SK-MEL-5 (cell line): ENCODE measurements around the gene ADAM22. TPM values are rescaled to one million over a fixed set of nuclear protein-coding genes. Genes with fewer than 3 reads are reported as not detected.
"Not testable (repeated sequence)": the region's sequence is repeated elsewhere in the genome, so short reads cannot be mapped to it uniquely, and the experiment has no call there.

ENCODE experiments used
- DNase-seq: peaks from one replicate; pipeline ENCODE4 v3.0.0-alpha.2; 2016; ENCODE audit warnings: low read depth, low spot score
- in situ Hi-C: cut with HindIII; loops from 2 replicates; pipeline ENCODE4 v1.10.0; 2016; ENCODE audit warnings: low sequenced_read_pairs, high pct_unique_total_duplicates, low pct_unique_long_range_greater_than_20kb
- polyA plus RNA-seq, 2 experiments: library from polyadenylated mRNA; depleted of rRNA; stranded (reverse); fragments of >200 nt; gene quantifications; 2 replicates each; pipeline ENCODE4 v1.2.3, GENCODE V29; 2015
- total RNA-seq: library from RNA; depleted of rRNA; stranded (reverse); fragments of >200 nt; shearing (Covaris generic); gene quantifications from 2 replicates; pipeline ENCODE4 v1.2.3, GENCODE V29; 2014; rRNA removed

The ADAM22 gene
- 4.6 and 5.2 TPM in 2 replicates for total RNA-seq
- polyA plus RNA-seq (2015; cell fraction: cytosol; rRNA removed), result 5.2 and 5.4 TPM in 2 replicates
- polyA plus RNA-seq (2015; cell fraction: nucleus; rRNA removed), result 7.8 and 15.3 TPM in 2 replicates

DNA sequence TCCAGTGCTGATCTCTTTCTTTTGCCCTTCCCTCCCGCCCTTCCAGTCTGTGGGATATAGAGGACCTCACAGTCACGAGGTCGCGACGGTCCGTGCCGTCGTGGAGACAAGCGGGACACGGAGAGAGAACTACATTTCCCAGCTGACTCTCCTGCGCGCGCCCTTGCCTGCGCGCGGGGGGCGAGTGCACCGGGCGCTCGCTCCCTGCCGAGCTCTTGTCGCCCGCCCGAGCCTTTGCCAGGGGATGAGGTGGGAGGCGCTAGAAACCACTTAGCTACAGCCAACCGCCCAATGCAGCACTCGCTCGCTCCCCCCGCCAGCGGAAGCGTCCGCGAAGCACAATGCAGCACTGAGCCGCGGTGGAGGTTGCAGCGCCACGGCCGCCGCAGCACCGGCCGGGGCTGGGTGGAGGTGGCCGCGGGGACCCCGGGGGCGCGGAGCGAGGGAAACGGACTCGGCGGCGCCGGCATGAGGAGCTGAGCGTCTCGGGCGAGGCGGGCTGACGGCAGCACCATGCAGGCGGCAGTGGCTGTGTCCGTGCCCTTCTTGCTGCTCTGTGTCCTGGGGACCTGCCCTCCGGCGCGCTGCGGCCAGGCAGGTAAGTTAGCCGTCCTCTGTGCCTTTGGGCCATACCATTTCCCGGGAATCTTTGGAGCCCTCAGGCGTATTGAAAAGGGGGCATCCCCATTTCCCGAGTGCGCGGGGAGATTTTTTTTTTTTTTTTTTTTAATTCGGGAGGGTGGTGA is at the start of gene ADAM22:
ADAM22 (plus strand) TSS at position 299 of the 746 bp plus-strand sequence; CDS start at position 514, 215 bp downstream.
- in situ Hi-C loops, result no loop called here
- peak; percentile 94 for DNase-seq

GRCh38 chr7:87885018-87885417 is 49.0 kb upstream of the ADAM22 start:
- no peak for DNase-seq
- in situ Hi-C loops, result no loop called here

DNA sequence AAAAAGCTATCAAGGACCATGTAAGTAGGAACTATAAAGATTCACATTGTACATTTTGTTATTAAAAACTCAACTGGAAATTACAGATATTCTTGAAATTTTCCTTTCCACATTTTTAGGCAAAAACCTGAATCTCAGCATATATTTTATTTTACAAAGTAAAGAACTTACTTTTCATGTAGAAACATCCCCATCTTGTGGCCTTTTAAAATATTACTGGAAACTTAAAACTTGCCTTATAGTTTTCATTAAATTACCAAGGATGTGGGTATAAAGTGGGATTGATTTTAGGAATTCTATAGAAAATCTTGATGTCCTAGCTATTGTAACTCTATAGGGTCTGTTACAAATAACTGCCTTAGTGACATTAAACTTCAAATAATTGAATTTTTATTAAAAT is 47.2 kb upstream of the ADAM22 start:
- in situ Hi-C loops, result no loop called here
- peak; percentile 64 for DNase-seq

GRCh38 chr7:87895363-87895762 is 38.7 kb upstream of the ADAM22 start:
- DNase-seq, result no peak
- in situ Hi-C loops, result no loop called here

DNA sequence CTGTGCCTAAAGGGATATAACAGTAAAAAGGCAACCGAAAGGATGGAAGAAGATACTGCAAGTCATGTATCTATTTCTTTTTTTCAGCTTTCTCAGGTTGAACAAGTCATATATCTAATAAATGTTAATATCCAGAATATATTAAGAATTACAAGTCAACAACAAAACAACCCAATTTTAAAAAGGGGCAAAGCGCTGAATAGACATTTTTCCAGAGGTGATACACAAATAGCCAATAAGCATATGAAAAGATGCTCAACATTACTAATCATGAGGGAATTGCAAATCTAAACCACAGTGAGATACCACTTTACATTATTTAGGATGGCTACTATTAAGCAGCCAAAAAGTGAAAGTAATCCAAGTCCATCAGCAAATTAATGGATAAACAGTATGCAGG is 34.8 kb upstream of the ADAM22 start:
- no peak for DNase-seq
- in situ Hi-C loops, result no loop called here

DNA sequence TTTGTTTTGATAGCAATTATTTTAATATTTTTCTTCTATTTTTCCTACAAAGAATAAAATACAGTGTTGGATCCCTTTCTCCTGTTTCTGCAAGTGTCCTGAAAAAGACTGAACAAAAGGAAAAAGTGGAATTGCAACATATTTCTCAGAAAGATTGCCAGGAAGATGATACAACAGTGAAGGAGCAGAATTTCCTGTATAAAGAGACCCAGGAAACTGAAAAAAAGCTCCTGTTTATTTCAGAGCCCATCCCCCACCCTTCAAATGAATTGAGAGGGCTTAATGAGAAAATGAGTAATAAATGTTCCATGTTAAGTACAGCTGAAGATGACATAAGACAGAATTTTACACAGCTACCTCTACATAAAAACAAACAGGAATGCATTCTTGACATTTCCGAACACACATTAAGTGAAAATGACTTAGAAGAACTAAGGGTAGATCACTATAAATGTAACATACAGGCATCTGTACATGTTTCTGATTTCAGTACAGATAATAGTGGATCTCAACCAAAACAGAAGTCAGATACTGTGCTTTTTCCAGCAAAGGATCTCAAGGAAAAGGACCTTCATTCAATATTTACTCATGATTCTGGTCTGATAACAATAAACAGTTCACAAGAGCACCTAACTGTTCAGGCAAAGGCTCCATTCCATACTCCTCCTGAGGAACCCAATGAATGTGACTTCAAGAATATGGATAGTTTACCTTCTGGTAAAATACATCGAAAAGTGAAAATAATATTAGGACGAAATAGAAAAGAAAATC is 26.7 kb upstream of the ADAM22 start:
- DNase-seq, in situ Hi-C loops: not testable (repeated sequence)

DNA sequence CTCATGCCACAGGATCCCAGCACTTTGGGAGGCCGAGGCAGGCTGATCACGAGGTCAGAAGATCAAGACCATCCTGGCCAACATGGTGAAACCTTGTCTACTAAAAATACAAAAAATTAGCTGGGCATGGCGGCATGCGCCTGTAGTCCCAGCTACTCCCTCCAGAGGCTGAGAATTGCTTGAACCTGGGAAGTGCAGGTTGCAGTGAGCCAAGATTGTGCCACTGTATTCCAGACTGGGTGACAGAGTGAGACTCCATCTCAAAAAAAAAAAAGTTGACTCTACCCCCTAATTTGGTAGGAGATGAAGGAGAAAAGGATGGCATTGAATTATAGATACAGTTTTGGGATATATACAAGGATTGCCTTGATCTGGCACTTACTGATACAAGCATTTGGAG is 25.2 kb upstream of the ADAM22 start:
- DNase-seq, in situ Hi-C loops: not testable (repeated sequence)

- in situ Hi-C loops, result no loop called here
- no peak for DNase-seq
These were observed 21.9 kb upstream of the ADAM22 start for GRCh38 chr7:87912121-87912520.

GRCh38 chr7:87918740-87919139 is 15.3 kb upstream of the ADAM22 start:
- no peak for DNase-seq
- in situ Hi-C loops, result no loop called here

DNA sequence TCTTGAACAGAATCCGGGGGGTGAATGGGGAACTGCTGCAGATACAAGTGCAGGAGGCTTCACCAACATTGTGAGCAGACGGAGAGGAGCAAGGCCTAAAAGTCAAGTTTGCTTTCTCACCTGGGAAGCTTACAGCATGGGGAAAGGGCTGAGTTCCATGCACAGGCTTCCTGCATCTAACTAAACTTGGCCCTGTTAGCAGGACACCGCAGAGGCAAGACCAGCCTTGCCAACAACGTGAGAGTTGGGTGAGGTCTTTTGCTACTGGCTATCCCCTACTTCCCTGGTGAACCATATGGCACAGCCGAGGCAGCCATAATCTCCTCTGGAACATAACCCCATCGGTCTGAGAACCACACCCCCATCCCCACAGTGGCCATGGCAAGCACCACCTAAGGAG is 14.2 kb upstream of the ADAM22 start:
- no peak for DNase-seq
- in situ Hi-C loops, result no loop called here

GRCh38 chr7:87920578-87920977 is 13.5 kb upstream of the ADAM22 start:
- in situ Hi-C loops, result no loop called here
- DNase-seq, result no peak

DNA sequence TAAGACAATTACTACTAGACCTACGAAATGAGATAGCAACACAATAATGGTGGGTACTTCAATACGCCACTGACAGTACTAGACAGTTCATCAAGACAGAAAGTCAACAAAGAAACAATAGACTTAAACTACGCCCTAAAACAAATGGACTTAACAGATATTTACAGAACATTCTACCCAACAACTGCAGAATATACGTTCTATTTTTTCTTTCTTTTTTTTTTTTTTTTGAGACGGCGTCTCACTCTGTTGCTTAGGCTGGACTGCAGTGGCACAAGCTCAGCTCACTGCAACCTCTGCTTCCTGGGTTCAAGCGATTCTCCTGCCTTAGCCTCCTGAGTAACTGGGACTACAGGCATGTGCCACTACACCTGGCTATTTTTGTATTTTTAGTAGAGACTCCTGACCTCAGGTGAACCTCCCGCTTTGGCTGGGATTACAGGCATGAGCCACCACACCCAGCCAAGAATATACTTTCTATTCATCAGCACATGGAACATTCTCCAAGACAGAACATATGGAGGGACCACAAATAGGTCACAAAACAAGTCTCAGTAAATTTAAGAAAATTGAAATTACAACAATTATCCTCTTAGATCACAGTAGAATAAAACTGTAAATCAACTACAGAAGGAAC is 11.2 kb upstream of the ADAM22 start:
- DNase-seq, in situ Hi-C loops: not testable (repeated sequence)

DNA sequence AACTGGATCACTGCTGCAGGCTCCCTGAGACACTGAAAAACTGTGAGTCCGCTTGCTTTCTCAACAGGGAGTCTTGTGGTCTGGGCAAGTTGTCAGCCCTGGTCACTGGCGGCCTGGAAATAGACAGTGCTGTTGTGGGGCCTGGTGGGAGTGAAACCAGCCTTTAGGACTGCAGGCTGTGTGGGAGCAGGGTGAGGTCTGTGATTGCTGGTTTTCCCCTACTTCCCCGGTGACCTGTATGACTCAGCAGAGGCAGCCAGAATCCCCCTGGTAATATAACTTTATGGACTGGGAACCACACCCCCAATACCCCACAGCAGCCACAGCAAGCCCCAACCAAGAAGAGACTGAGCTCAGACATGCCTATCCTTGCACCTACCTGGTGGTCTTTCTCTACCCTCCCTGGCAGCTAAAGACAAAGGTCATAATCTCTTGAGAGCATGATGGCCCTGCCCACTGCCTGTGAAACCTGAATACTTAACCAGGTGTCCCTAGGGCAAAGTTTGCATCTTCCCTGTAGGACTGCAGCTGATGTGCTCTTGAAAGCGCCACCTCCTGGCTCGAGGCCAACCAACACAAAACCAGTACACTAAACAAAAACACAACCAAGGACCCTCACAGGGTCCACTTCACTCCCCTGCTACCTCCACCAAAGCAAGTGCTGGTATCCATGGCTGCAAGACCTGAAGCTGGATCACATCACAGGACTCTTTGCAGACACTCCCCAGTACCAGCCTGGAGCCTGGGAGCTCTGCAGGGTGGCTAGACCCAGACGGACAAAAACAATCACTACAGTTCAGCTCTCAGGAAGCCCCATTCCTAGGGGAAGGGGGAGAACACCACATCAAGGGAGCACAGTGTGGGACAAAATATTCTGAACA is 7.2 kb upstream of the ADAM22 start:
- no peak for DNase-seq
- in situ Hi-C loops, result no loop called here

GRCh38 chr7:87933605-87933952 is 472 bp upstream of the ADAM22 start:
- in situ Hi-C loops, result no loop called here
- DNase-seq, result no peak

GRCh38 chr7:87934699-87935383 is 790 bp downstream of the ADAM22 start:
- in situ Hi-C loops, result no loop called here
- DNase-seq, result peak; percentile 26

DNA sequence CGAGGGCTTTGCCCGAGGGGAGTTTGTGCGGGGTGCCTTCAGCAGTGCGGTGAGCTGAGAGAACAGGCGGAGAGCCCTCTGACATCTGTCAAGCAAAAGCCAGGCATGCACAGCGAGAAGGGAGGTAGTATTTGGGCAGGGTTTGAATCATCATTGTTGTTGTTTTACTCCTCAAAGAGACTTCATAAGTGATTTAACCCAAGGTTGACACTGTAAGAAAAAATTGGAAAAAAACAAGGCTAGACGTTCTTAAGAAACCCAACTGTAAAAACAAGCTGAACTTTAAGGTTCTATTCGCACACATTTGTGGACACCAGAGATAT is 1.3 kb downstream of the ADAM22 start:
- DNase-seq, result no peak
- in situ Hi-C loops, result no loop called here

GRCh38 chr7:87941138-87941537 is 7.1 kb downstream of the ADAM22 start:
- DNase-seq, result no peak
- in situ Hi-C loops, result no loop called here
